ENCODE data around the gene SLC2A9. TPM values are rescaled to one million over a fixed set of nuclear protein-coding genes. Genes with fewer than 3 reads are reported as not detected.

The SLC2A9 gene
- total and polyA plus RNA-seq, 2 of the 8 experiments (the other 6 are each of a cell fraction or from before 2014, with no cell fraction given) = 0.20 to 0.26 TPM

DNA sequence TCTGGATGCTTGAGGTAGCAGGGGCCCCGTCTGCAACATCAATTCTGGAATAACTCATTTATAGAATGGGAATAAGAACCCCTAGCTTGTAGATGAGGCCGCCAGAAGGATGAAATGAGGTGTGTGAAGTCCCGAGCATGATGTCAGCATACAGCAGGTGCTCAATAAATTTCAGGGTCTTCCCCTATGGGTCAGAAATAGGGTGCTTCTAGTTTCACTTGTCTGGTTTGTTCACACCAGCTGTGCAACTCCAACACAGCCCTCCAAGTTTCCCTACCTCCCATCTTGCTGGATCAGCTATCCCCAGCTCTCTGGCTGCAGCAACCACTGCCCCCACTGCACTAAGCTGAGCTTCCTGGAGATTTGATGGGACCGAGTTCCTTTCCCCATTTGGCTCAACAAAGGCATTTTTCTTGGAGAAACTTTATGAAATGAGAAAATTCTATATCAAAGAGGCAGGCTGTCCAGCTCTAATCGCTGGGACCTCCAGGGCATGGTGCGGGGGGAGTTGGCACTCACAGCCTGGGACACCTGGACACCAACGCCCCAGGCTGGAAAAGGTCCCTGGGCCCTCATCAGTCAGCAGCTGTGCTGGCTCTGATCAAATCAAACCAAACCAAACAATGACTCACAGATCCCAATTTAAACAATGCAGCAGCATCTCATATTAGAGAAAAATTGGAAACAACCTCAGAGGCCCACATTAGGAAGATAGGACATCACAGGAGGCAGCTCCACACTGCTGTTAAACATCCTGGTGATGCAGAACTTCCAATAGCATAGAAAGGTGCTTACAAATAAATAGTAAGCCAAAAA lies 13.3 kb downstream of the SLC2A9 start:
- CTCF ChIA-PET (ENCODE audit: partially characterized antibody) = interaction anchor here (0.7 to 2.0 kb wide), 10 partner anchors 8 to 248 kb away, joined by 3 to 10 read pairs (median 4); no protein-coding TSS in a partner anchor
- Histone ChIP-seq H2AK5ac (ENCODE audit: low read depth, low read length) (no peak overlapping the region), H2BK15ac (ENCODE audit: low read length) (no peak overlapping the region), H3K4ac (replicated peaks; ENCODE audit: insufficient read length, low read depth, low read length) (no peak overlapping the region), H3K36me3 (ENCODE audit: control insufficient read depth in 2 of 4, insufficient read depth in 4 of 4, low read length in 3 of 4) (no peaks in the 10 kb centered on the region), H3K27me3 (replicated peaks in 1 of 4; ENCODE audit: control insufficient read depth in 3 of 4, extremely low read depth in 1 of 4, insufficient read depth in 3 of 4, low read length in 3 of 4) (no peaks in the 10 kb centered on the region; a peak in 1 of 7 replicates), H4K91ac (replicated peaks; ENCODE audit: insufficient read length, low read length) (no peak overlapping the region), H4K5ac (ENCODE audit: insufficient read length, low read depth, low read length) (no peak overlapping the region), H3K23ac (ENCODE audit: insufficient read length) (no peak overlapping the region), H2BK20ac (ENCODE audit: low read length) (no peak overlapping the region), H3K4me1 (replicated peaks in 1 of 4; ENCODE audit: control insufficient read depth in 3 of 4, insufficient read depth in 4 of 4, low read length in 3 of 4) (no peaks in the 10 kb centered on the region), H3K56ac (replicated peaks; ENCODE audit: insufficient read length, low read depth, low read length) (no peak overlapping the region), H3K9me3 (ENCODE audit: insufficient read depth in 2 of 2, low read depth in 1 of 2, low read length in 1 of 2) (no peaks in the 10 kb centered on the region), H3K9ac (replicated peaks in 1 of 4; ENCODE audit: extremely low read depth in 1 of 4, low read depth in 3 of 4, low read length in 3 of 4) (no peak overlapping the region), H3K4me3 (ENCODE audit: extremely low read depth in 1 of 4, insufficient read depth in 2 of 4, low read depth in 3 of 4, low read length in 4 of 4) (no peak overlapping the region), H2BK12ac (ENCODE audit: low read depth, low read length) (no peak overlapping the region), H4K8ac (ENCODE audit: extremely low read depth, insufficient read depth, low read length) (no peak overlapping the region; the same call in 1 of the 2 replicates), H3K23me2 (ENCODE audit: low read depth, low read length) (no peaks in the 10 kb centered on the region), H2BK120ac (replicated peaks; ENCODE audit: low read depth, low read length) (no peak overlapping the region), H3K14ac (ENCODE audit: insufficient read length) (no peak overlapping the region), H3K4me2 (ENCODE audit: insufficient read depth in 1 of 2, low read depth in 2 of 2, low read length in 2 of 2) (no peak overlapping the region), H3K79me1 (ENCODE audit: low read depth, low read length) (0 out of 2 replicates have a peak, but pooled peaks cover 2% of the 10 kb centered on the region), H4K20me1 (replicated peaks in 1 of 2; ENCODE audit: control insufficient read depth in 1 of 2, insufficient read depth in 2 of 2, low read length in 2 of 2) (no peaks in the 10 kb centered on the region), H2BK5ac (ENCODE audit: low read depth, low read length) (no peak overlapping the region), H3K18ac (ENCODE audit: extremely low read depth, low read length) (no peak overlapping the region), H3K79me2 (ENCODE audit: control insufficient read depth in 1 of 2, insufficient read depth in 2 of 2, low read length in 2 of 2) (no peaks in the 10 kb centered on the region), H2AFZ (ENCODE audit: low read length) (no peak overlapping the region), H3K27ac (ENCODE audit: low read depth, low read length) (no peak overlapping the region)
- no peak for FAIRE-seq
- DNase-seq (ENCODE audit: low read depth in 1 of 2, low spot score in 2 of 2) = no peak
- POLR2A ChIA-PET (ENCODE audit: partially characterized antibody) = interaction anchor here (0.7 kb wide), 1 partner anchor 381 kb away, joined by 3 read pairs; no protein-coding TSS in a partner anchor
- 81% methylated on average over 7 of the region's 7 CpGs; no CpG with 5 or more reads in 1 of the 2 experiments for WGBS, 2 experiments (ENCODE audit: extremely low coverage in 1 of 2, insufficient coverage in 1 of 2, insufficient read length in 1 of 2, insufficient replicate concordance in 2 of 2, low coverage in 1 of 2, low lambda C conversion rate in 2 of 2, missing lambda C conversion rate in 1 of 2)
- TF ChIP-seq, protein P1, sequence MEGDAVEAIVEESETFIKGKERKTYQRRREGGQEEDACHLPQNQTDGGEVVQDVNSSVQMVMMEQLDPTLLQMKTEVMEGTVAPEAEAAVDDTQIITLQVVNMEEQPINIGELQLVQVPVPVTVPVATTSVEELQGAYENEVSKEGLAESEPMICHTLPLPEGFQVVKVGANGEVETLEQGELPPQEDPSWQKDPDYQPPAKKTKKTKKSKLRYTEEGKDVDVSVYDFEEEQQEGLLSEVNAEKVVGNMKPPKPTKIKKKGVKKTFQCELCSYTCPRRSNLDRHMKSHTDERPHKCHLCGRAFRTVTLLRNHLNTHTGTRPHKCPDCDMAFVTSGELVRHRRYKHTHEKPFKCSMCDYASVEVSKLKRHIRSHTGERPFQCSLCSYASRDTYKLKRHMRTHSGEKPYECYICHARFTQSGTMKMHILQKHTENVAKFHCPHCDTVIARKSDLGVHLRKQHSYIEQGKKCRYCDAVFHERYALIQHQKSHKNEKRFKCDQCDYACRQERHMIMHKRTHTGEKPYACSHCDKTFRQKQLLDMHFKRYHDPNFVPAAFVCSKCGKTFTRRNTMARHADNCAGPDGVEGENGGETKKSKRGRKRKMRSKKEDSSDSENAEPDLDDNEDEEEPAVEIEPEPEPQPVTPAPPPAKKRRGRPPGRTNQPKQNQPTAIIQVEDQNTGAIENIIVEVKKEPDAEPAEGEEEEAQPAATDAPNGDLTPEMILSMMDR (IDR thresholded peaks at IDR 0.05; ENCODE audit: control extremely low read depth in 1 of 3, insufficient read depth in 1 of 3, low read depth in 1 of 3, low read length in 3 of 3) = no peak
- TF ChIP-seq ASH2L (IDR thresholded peaks at IDR 0.05; ENCODE audit: low read length) (no peak), HDAC2 (IDR thresholded peaks at IDR 0.05; ENCODE audit: borderline replicate concordance in 1 of 2, low read depth in 2 of 2, low read length in 2 of 2) (no peak), MAFK (IDR thresholded peaks at IDR 0.05; ENCODE audit: low read depth, low read length) (no peak), SP2 (IDR thresholded peaks at IDR 0.05; ENCODE audit: low read length) (no peak), EGR1 (IDR thresholded peaks at IDR 0.05; ENCODE audit: borderline replicate concordance, low read depth, low read length) (no peak), HDAC6 (IDR thresholded peaks at IDR 0.05; ENCODE audit: low read depth, low read length) (no peak), JUN (IDR thresholded peaks at IDR 0.05; ENCODE audit: low read depth, low read length) (no peak)
- TF ChIP-seq, protein P2, sequence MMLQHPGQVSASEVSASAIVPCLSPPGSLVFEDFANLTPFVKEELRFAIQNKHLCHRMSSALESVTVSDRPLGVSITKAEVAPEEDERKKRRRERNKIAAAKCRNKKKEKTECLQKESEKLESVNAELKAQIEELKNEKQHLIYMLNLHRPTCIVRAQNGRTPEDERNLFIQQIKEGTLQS (IDR thresholded peaks at IDR 0.05; ENCODE audit: insufficient read depth, low read depth, low read length) = no peak
